HepG2 (cell line): ENCODE data around the gene CLTA.

ENCODE experiments used
- HDAC2 ChIP-seq: sonication (generic); formaldehyde crosslinking; IDR thresholded peaks from 2 replicates; pipeline ENCODE4 v1.4.0; 2020; ENCODE audit warnings: missing genetic modification reagents
- ZNF280D ChIP-seq: sonication (generic); formaldehyde crosslinking; IDR thresholded peaks from 2 replicates; pipeline ENCODE4 v1.5.1; 2020; ENCODE audit warnings: mild to moderate bottlenecking, missing genetic modification reagents
- ZNF512 ChIP-seq: sonication (generic); formaldehyde crosslinking; IDR thresholded peaks from 2 replicates; pipeline ENCODE4 v1.4.0; 2020; ENCODE audit warnings: mild to moderate bottlenecking, missing genetic modification reagents

- TF ChIP-seq ZNF280D (CRISPR knock-in tag), result no peak
- no peak for TF ChIP-seq HDAC2
- TF ChIP-seq ZNF512 (CRISPR knock-in tag), result no peak
Measured at GRCh38 chr9:36245906-36246305, 55.2 kb downstream of the CLTA start.
